ENCODE results near the gene ADRA2B. TPM values are rescaled to one million over a fixed set of nuclear protein-coding genes. Genes with fewer than 3 reads are reported as not detected.
A peak's percentile ranks its signal among the peaks of the same experiment; 100 is the strongest.
"Not testable (repeated sequence)": the region's sequence is repeated elsewhere in the genome, so short reads cannot be mapped to it uniquely, and the experiment has no call there.

ADRA2B gene
- total RNA-seq, 2 experiments from 2014 or later = 0.05 TPM; not detected in 1

GRCh38 chr2:96081042-96081441 lies 35.3 kb downstream of the ADRA2B start:
- Mint-ChIP-seq H3K36me3 (ENCODE audit: low read depth) (no peaks in the 10 kb centered on the region), H3K9me3 (no peaks in the 10 kb centered on the region), H3K4me1 (no peaks in the 10 kb centered on the region), H3K27ac (no peak overlapping the region), H3K27me3 (peaks cover 22% of the 10 kb centered on the region), H3K4me3 (no peak overlapping the region)
- no peak for DNase-seq
- ChIA-PET CTCF (no interaction called here), POLR2A (no interaction called here)

- POLR2A ChIA-PET = no interaction called here
- CTCF ChIA-PET = interaction anchor here (1.4 kb wide), 1 partner anchor 42 kb away, joined by 3 read pairs; no protein-coding TSS in a partner anchor
- DNase-seq = no peak
- no peaks in the 10 kb centered on the region for H3K36me3 Mint-ChIP-seq (ENCODE audit: low read depth)
- peaks cover 36% of the 10 kb centered on the region for H3K27me3 Mint-ChIP-seq
- no peaks in the 10 kb centered on the region for H3K4me1 Mint-ChIP-seq
- no peak overlapping the region for H3K27ac Mint-ChIP-seq
- H3K9me3 Mint-ChIP-seq = no peaks in the 10 kb centered on the region
- H3K4me3 Mint-ChIP-seq = no peak overlapping the region
Observed at GRCh38 chr2:96075199-96075771, 41.1 kb downstream of the ADRA2B start.

GRCh38 chr2:96074156-96074555 lies 42.2 kb downstream of the ADRA2B start:
- H3K4me3 Mint-ChIP-seq = no peak overlapping the region
- no peaks in the 10 kb centered on the region for H3K4me1 Mint-ChIP-seq
- no peak overlapping the region for H3K27ac Mint-ChIP-seq
- peaks cover 27% of the 10 kb centered on the region for H3K27me3 Mint-ChIP-seq
- no peaks in the 10 kb centered on the region for H3K36me3 Mint-ChIP-seq (ENCODE audit: low read depth)
- DNase-seq = no peak
- ChIA-PET POLR2A (no interaction called here), CTCF (interaction anchor here (1.4 kb wide), 1 partner anchor 43 kb away, joined by 3 read pairs; no protein-coding TSS in a partner anchor)
- H3K9me3 Mint-ChIP-seq = no peaks in the 10 kb centered on the region

GRCh38 chr2:96073170-96073775 lies 43.1 kb downstream of the ADRA2B start:
- CTCF ChIA-PET = no interaction called here
- H3K4me1 Mint-ChIP-seq = no peaks in the 10 kb centered on the region
- no peak for DNase-seq
- no peak overlapping the region for H3K27ac Mint-ChIP-seq
- POLR2A ChIA-PET = no interaction called here
- no peaks in the 10 kb centered on the region for H3K9me3 Mint-ChIP-seq
- no peaks in the 10 kb centered on the region for H3K36me3 Mint-ChIP-seq (ENCODE audit: low read depth)
- H3K27me3 Mint-ChIP-seq = peaks cover 22% of the 10 kb centered on the region
- no peak overlapping the region for H3K4me3 Mint-ChIP-seq

GRCh38 chr2:96072746-96073145 lies 43.6 kb downstream of the ADRA2B start:
- POLR2A ChIA-PET = no interaction called here
- CTCF ChIA-PET = no interaction called here
- DNase-seq = peak; percentile 10
- no peak overlapping the region for H3K27ac Mint-ChIP-seq
- no peaks in the 10 kb centered on the region for H3K36me3 Mint-ChIP-seq (ENCODE audit: low read depth)
- no peaks in the 10 kb centered on the region for H3K9me3 Mint-ChIP-seq
- no peaks in the 10 kb centered on the region for H3K4me1 Mint-ChIP-seq
- H3K27me3 Mint-ChIP-seq = peaks cover 19% of the 10 kb centered on the region
- no peak overlapping the region for H3K4me3 Mint-ChIP-seq

GRCh38 chr2:96071977-96072491 lies 44.3 kb downstream of the ADRA2B start:
- CTCF ChIA-PET; DNase-seq; POLR2A ChIA-PET; H3K27ac Mint-ChIP-seq; H3K36me3 Mint-ChIP-seq (ENCODE audit: low read depth); H3K4me3 Mint-ChIP-seq; H3K9me3 Mint-ChIP-seq; H3K4me1 Mint-ChIP-seq: not testable (repeated sequence)
- H3K27me3 Mint-ChIP-seq = peaks cover 17% of the 10 kb centered on the region

- H3K27ac Mint-ChIP-seq; H3K9me3 Mint-ChIP-seq; POLR2A ChIA-PET; H3K4me3 Mint-ChIP-seq; DNase-seq; H3K36me3 Mint-ChIP-seq (ENCODE audit: low read depth); H3K4me1 Mint-ChIP-seq: not testable (repeated sequence)
- H3K27me3 Mint-ChIP-seq = peaks cover 15% of the 10 kb centered on the region
- CTCF ChIA-PET = interaction anchor here (1.5 kb wide), 1 partner anchor 49 kb away, joined by 3 read pairs; no protein-coding TSS in a partner anchor
Observed at GRCh38 chr2:96071087-96071976, 45.0 kb downstream of the ADRA2B start.

- CTCF ChIA-PET = interaction anchor here (1.5 kb wide), 1 partner anchor 48 kb away, joined by 3 read pairs; no protein-coding TSS in a partner anchor
- H3K4me3 Mint-ChIP-seq, H3K4me1 Mint-ChIP-seq: not testable (repeated sequence)
Observed at GRCh38 chr2:96070351-96070750, 46.0 kb downstream of the ADRA2B start.

GRCh38 chr2:96069878-96070277 lies 46.5 kb downstream of the ADRA2B start:
- H3K36me3 Mint-ChIP-seq (ENCODE audit: low read depth); POLR2A ChIA-PET; H3K9me3 Mint-ChIP-seq; H3K4me3 Mint-ChIP-seq; H3K27me3 Mint-ChIP-seq; H3K27ac Mint-ChIP-seq; H3K4me1 Mint-ChIP-seq: not testable (repeated sequence)
- peak; percentile 1 for DNase-seq
- CTCF ChIA-PET = interaction anchor here (1.5 kb wide), 1 partner anchor 47 kb away, joined by 3 read pairs; no protein-coding TSS in a partner anchor

More at GRCh38 chr2:96070351-96070750, 46.0 kb downstream of the ADRA2B start:
- DNase-seq; POLR2A ChIA-PET; H3K9me3 Mint-ChIP-seq; H3K36me3 Mint-ChIP-seq (ENCODE audit: low read depth); H3K27ac Mint-ChIP-seq; H3K27me3 Mint-ChIP-seq: not testable (repeated sequence)

- H3K27ac Mint-ChIP-seq; H3K4me3 Mint-ChIP-seq; H3K9me3 Mint-ChIP-seq; H3K4me1 Mint-ChIP-seq; H3K27me3 Mint-ChIP-seq; CTCF ChIA-PET; H3K36me3 Mint-ChIP-seq (ENCODE audit: low read depth); POLR2A ChIA-PET: not testable (repeated sequence)
- DNase-seq = peak; percentile 14
Observed at GRCh38 chr2:96067902-96068581, 48.3 kb downstream of the ADRA2B start.

- H3K9me3 Mint-ChIP-seq; H3K27ac Mint-ChIP-seq; POLR2A ChIA-PET; H3K36me3 Mint-ChIP-seq (ENCODE audit: low read depth); CTCF ChIA-PET; DNase-seq; H3K4me1 Mint-ChIP-seq; H3K27me3 Mint-ChIP-seq; H3K4me3 Mint-ChIP-seq: not testable (repeated sequence)
Observed at GRCh38 chr2:96067098-96067660, 49.2 kb downstream of the ADRA2B start.

- H3K27ac Mint-ChIP-seq, CTCF ChIA-PET: not testable (repeated sequence)
Observed at GRCh38 chr2:96066511-96066910, 49.9 kb downstream of the ADRA2B start.

GRCh38 chr2:96065954-96066353 lies 50.4 kb downstream of the ADRA2B start:
- CTCF ChIA-PET; H3K36me3 Mint-ChIP-seq (ENCODE audit: low read depth); H3K27me3 Mint-ChIP-seq; H3K9me3 Mint-ChIP-seq; H3K4me1 Mint-ChIP-seq; POLR2A ChIA-PET; H3K4me3 Mint-ChIP-seq; H3K27ac Mint-ChIP-seq: not testable (repeated sequence)
- DNase-seq = peak; percentile 15

More at GRCh38 chr2:96066511-96066910, 49.9 kb downstream of the ADRA2B start:
- H3K9me3 Mint-ChIP-seq; H3K4me1 Mint-ChIP-seq; POLR2A ChIA-PET; H3K4me3 Mint-ChIP-seq; H3K36me3 Mint-ChIP-seq (ENCODE audit: low read depth); DNase-seq; H3K27me3 Mint-ChIP-seq: not testable (repeated sequence)
